ENCODE data around the gene CALN1. TPM values are rescaled to one million over a fixed set of nuclear protein-coding genes. Genes with fewer than 3 reads are reported as not detected.
A peak's percentile ranks its signal among the peaks of the same experiment; 100 is the strongest.
"Not testable (repeated sequence)": the region's sequence is repeated elsewhere in the genome, so short reads cannot be mapped to it uniquely, and the experiment has no call there.

The CALN1 gene
- total RNA-seq, 1 experiment from 2014 or later: not detected

DNA sequence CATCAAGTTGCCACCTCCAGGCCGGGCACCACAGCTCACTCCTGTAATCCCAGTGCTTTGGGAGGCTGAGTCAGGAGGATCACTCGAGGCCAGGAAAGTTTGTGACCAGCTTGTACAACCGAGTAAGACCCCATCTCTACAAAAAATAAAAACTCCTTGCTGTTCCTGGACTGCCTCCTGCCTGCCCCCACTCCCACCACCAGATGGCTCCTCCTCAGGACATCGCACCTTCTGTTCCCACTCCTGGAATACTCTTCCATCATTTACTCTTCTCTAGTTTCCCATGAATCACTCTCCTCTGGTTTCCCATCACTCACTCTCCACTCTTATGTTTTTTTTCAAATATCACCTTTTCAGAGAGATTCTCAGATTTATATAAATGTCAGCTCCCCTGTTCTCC, 540.7 kb downstream of the CALN1 start:
- no peak for DNase-seq (ENCODE audit: low read depth)

DNA sequence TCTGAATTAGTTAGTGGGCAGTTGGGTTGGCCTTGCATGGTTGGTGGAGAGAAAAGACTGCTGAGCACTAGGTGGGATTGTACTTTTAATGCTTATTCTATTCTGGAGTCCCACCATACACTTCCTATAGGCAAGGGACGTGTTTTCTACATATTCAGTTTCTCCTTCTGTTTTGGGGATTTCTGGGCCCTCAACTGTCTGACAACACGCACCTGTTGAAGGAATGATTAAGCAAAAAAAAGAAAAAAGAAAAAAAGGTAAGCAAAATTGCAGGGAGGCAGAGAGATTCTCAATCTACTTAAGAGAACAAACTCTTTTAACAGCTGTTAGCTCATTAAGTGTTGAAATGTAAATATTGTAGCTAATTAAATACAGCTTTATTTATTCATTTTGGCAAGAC, 541.3 kb downstream of the CALN1 start:
- no peak for DNase-seq (ENCODE audit: low read depth)

DNA sequence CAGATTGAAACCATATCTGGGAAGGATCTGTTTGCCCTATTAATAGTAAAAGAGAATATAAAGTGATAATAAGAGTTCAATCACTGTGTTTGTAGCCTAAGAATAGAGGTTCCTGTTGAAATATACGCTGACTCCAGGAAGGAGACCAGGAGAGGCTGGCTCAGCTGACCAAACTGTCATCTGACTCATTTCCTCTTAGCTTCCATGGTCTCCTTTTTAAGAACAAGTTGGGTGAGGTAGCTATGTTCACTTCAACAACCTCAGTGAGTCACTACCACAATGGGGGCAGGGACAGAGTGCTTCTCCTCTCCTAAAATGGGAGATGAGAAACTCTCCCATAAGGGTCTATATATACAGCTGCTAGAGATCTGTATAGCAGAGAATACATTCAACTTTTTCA, 543.3 kb downstream of the CALN1 start:
- DNase-seq (ENCODE audit: low read depth): peak; percentile 72

DNA sequence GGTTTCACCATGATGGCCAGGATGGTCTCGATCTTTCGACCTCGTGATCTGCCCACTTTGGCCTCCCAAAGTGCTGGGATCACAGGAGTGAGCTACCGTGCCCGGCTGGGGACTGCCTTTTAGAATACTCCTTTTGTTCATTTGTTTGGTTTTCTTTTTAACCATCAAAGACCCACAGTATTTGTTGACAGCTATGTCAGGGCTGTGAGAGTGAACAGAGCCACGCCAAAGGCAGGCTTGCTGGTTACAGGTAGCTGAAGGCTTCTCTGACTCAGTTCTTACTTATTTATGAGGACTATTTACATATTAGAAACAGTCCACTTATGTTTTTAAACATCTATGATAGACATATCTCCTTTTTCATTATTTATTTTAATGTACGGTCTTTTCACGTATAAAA, 544.5 kb downstream of the CALN1 start:
- no peak for DNase-seq (ENCODE audit: low read depth)

- no peak for DNase-seq (ENCODE audit: low read depth)
Observed at GRCh38 chr7:71865172-71865571, 547.0 kb downstream of the CALN1 start.

- no peak for DNase-seq (ENCODE audit: low read depth)
Observed at GRCh38 chr7:71864130-71864529, 548.0 kb downstream of the CALN1 start.

GRCh38 chr7:71860572-71860971, 551.6 kb downstream of the CALN1 start:
- peak; percentile 5 for DNase-seq (ENCODE audit: low read depth)

GRCh38 chr7:71857338-71857737, 554.8 kb downstream of the CALN1 start:
- DNase-seq (ENCODE audit: low read depth): no peak

GRCh38 chr7:71854546-71855397, 557.4 kb downstream of the CALN1 start:
- no peak for DNase-seq (ENCODE audit: low read depth)

- no peak for DNase-seq (ENCODE audit: low read depth)
Observed at GRCh38 chr7:71851776-71852498, 560.2 kb downstream of the CALN1 start.

- DNase-seq (ENCODE audit: low read depth): no peak
Observed at GRCh38 chr7:71846160-71846559, 566.0 kb downstream of the CALN1 start.

- no peak for DNase-seq (ENCODE audit: low read depth)
Observed at GRCh38 chr7:71843676-71844075, 568.5 kb downstream of the CALN1 start.

DNA sequence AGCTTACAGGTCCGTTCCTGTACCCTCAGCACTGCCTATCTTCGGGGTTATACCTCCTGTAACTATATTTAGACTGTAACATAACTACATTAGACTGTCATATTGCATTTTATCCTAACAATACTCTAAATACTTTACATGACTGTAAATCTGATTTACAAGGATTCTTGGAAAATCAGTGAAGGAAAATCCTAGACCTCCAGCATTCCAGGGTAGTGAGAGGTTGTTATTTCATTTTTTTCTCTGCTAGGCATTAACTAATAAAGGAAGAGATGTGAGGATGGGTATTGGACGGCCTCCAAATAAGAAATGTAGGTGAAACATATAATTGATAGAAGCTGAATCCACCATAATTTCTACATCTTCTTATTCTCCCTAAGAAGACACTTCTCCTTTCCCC, 569.4 kb downstream of the CALN1 start:
- DNase-seq (ENCODE audit: low read depth): no peak

GRCh38 chr7:71842381-71842780, 569.8 kb downstream of the CALN1 start:
- no peak for DNase-seq (ENCODE audit: low read depth)

GRCh38 chr7:71835056-71835455, 577.1 kb downstream of the CALN1 start:
- DNase-seq (ENCODE audit: low read depth): no peak

GRCh38 chr7:71829515-71829914, 582.6 kb downstream of the CALN1 start:
- no peak for DNase-seq (ENCODE audit: low read depth)

DNA sequence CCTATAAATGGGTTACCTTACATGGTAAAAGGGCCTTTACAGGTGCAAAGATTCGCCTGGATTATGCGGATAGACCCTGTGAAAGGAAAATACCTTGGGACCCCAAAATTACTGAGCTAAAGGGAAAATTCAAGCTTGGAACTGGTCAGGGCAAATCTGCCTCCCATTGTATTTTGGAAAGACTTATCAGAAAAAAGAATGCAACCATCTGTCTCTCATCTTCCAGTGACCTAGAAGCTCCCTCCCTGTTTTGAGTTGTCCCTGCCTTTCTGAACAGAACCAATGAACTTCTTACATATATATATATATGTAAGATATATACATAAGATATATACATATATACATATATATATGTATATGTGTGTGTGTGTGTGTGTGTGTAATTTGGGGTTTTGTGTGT, 583.8 kb downstream of the CALN1 start:
- no peak for DNase-seq (ENCODE audit: low read depth)

- DNase-seq (ENCODE audit: low read depth): no peak
Observed at GRCh38 chr7:71826141-71826540, 586.0 kb downstream of the CALN1 start.

DNA sequence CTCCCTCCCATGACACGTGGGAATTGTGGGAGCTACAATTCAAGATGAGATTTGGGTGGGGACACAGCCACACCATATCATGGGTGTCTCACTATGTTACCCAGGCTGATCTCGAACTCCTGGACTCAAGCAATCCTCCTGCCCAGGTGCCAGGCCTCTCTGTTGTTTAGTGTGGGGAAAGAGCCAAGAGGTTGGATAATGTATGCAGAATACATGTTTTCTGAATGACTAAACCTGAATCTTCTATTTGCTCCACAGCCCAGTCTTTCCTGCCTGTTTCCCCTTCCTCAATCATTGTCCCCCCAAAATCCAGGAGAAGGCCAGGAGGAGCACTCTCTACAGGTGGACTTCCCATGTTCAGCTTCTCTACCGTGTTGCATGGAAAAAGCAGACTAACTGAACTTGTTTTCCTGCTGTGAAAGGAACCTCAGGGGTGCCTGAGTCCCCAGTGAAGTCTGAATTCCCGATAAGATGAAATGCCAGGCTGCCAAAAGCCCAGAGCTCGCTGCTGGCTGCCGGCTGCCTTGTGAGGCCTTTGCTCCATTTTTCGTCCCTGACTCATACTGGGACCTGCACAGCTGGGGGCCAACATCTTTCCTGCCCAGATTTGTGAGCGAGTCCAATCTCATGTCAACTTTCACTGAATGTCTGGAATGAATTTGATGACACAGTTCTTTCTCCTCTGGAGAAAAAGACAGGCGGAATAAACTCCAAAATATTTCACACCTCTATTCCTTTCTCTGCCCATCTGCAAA, 588.0 kb downstream of the CALN1 start:
- DNase-seq (ENCODE audit: low read depth): peak; percentile 55

DNA sequence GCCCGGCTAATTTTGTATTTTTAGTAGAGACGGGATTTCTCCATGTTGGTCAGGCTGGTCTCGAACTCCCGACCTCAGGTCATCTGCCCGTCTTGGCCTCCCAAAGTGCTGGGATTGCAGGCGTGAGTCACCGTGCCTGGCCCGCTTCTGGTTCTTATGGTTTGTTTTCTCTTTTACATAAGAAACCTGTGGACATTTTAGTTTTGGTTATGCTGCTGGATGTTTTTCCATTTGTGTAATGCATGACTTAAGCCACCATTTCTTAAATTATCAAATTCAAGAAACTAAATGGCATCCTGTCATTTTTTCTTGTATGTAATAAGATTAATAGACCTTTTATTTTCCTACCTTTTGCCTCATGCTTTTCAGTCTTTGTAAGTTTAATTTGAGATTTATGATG, 589.7 kb downstream of the CALN1 start:
- not testable (repeated sequence) for DNase-seq (ENCODE audit: low read depth)

- no peak for DNase-seq (ENCODE audit: low read depth)
Observed at GRCh38 chr7:71817916-71818315, 594.2 kb downstream of the CALN1 start.

- DNase-seq (ENCODE audit: low read depth): no peak
Observed at GRCh38 chr7:71808115-71808514, 604.0 kb downstream of the CALN1 start.
